IMR-90 (cell line): ENCODE results near the gene ZNF888.

Experiments
- BHLHE40 ChIP-seq: fragments of 150-350 bp; IDR thresholded peaks from 2 replicates; pipeline ENCODE4 v1.6.1; 2016; ENCODE audit warnings: mild to moderate bottlenecking, low read depth, low read length
- CEBPB ChIP-seq: IDR thresholded peaks from 2 replicates; pipeline ENCODE4 v1.6.1; 2012; ENCODE audit warnings: low read depth, low read length, improper control_type of control experiment
- CTCF ChIP-seq: conservative IDR thresholded peaks from 2 replicates; pipeline ENCODE4 v1.5.1; 2012; ENCODE audit warnings: mild to moderate bottlenecking, low read depth, low read length, improper control_type of control experiment
- ELK1 ChIP-seq: fragments of 150-350 bp; IDR thresholded peaks from 2 replicates; pipeline ENCODE4 v1.6.1; 2016; ENCODE audit warnings: low read depth, mild to moderate bottlenecking, low read length, moderate library complexity, borderline replicate concordance
- FOS ChIP-seq: fragments of 150-350 bp; IDR thresholded peaks from 2 replicates; pipeline ENCODE4 v1.6.1; 2016; ENCODE audit warnings: low read depth, low read length
- MAFK ChIP-seq: IDR thresholded peaks from 2 replicates; pipeline ENCODE4 v1.6.1; 2012; ENCODE audit warnings: low read depth, low read length, improper control_type of control experiment
- MXI1 ChIP-seq: IDR thresholded peaks from 2 replicates; pipeline ENCODE4 v1.6.1; 2012; ENCODE audit warnings: low read depth, mild to moderate bottlenecking, low read length, moderate library complexity, borderline replicate concordance
- POLR2A ChIP-seq: IDR thresholded peaks from 2 replicates; pipeline ENCODE4 v1.6.1; 2012; ENCODE audit warnings: mild to moderate bottlenecking, low read depth, low read length
- RAD21 ChIP-seq: IDR thresholded peaks from 2 replicates; pipeline ENCODE4 v1.6.1; 2012; ENCODE audit warnings: low read length, improper control_type of control experiment
- RCOR1 ChIP-seq: IDR thresholded peaks from 2 replicates; pipeline ENCODE4 v1.6.1; 2012; ENCODE audit warnings: mild to moderate bottlenecking, low read length, improper control_type of control experiment; ENCODE audit not compliant: insufficient replicate concordance
- RFX5 ChIP-seq: IDR thresholded peaks from 2 replicates; pipeline ENCODE4 v1.8.0; 2012; ENCODE audit warnings: low read depth, mild to moderate bottlenecking, low read length, moderate library complexity
- SMC3 ChIP-seq: fragments of 150-350 bp; IDR thresholded peaks from 2 replicates; pipeline ENCODE4 v1.6.1; 2016; ENCODE audit warnings: low read depth, mild to moderate bottlenecking, antibody characterized with exemption, low read length, moderate library complexity

- TF ChIP-seq MAFK, result no peak
- no peak for TF ChIP-seq ELK1
- TF ChIP-seq CTCF, result no peak
- TF ChIP-seq CEBPB, result no peak
- TF ChIP-seq RAD21, result no peak
- no peak for TF ChIP-seq SMC3
- no peak for TF ChIP-seq RFX5
- no peak for TF ChIP-seq POLR2A
- TF ChIP-seq BHLHE40, result no peak
- TF ChIP-seq FOS, result no peak
- no peak for TF ChIP-seq MXI1
- no peak for TF ChIP-seq RCOR1
Observed at GRCh38 chr19:52938761-52939160, 15.5 kb upstream of the ZNF888 start.
